ENCODE data around the gene YIPF6.
"Not testable (repeated sequence)": the region's sequence is repeated elsewhere in the genome, so short reads cannot be mapped to it uniquely, and the experiment has no call there.

Gene YIPF6, protein sequence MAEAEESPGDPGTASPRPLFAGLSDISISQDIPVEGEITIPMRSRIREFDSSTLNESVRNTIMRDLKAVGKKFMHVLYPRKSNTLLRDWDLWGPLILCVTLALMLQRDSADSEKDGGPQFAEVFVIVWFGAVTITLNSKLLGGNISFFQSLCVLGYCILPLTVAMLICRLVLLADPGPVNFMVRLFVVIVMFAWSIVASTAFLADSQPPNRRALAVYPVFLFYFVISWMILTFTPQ

DNA sequence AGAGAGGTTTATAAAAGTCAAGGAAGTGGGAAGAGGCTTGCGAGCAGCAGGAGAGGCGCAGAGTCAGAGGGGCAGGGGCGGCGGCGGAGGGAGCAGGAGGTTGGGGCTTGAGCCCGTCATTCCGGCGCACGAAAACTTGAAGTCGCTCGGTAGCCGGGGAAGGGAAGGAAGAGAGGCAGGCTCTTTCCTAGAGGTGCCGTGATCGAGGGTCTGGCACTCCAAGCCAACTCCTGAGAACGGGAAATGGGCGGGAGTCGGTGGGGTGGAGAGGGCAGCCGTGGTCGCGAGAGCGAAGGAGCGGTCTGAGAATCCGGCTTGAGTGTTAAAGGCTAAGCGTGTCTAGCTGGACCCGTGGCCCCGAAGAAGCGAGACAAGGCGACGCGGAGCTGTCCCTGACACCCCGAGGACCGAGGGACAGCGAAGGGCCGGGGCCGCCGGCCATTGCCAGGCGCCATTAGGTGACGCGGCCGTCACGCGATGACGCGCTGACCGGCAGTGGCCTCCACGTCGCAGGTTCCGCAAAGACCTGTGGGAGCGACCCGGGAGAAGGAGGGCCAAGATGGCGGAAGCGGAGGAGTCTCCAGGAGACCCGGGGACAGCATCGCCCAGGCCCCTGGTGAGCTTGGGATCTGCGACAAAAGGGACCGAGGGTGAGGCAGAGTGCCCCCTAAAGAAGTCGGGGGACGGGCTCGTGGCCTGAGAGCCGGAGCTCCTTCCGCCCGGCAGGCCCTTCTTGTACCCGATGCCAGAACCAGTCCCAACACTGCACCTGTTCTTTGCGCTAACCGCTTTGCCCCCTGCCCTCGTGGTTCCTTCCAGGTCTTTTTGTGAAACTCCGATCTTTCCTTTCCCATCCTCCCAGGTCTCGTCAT lies at the start of gene YIPF6:
YIPF6 (plus strand) TSS at position 544 of the 872 bp plus-strand sequence; CDS start at position 560, 16 bp downstream.
- peak; percentile 74 for DNase-seq

DNA sequence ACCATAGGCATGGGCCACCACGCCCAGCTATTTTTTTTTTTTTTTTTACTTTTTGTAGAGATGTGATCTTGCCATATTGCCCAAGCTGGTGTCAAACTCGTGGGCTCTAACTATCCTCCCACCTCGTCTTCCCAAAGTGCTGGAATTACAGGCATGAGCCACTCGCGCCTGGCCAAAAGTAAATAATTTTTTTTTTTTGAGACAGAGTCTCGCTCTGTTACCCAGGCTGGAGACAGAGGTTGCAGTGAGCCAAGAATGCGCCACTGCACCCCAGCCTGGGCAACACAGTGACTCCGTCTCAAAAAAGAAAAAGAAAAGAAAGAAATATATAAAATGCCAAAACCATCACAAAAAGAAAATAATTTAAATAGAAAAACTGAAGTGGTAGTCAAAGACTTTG lies 47.1 kb upstream of the YIPF6 start:
- DNase-seq, result no peak

DNA sequence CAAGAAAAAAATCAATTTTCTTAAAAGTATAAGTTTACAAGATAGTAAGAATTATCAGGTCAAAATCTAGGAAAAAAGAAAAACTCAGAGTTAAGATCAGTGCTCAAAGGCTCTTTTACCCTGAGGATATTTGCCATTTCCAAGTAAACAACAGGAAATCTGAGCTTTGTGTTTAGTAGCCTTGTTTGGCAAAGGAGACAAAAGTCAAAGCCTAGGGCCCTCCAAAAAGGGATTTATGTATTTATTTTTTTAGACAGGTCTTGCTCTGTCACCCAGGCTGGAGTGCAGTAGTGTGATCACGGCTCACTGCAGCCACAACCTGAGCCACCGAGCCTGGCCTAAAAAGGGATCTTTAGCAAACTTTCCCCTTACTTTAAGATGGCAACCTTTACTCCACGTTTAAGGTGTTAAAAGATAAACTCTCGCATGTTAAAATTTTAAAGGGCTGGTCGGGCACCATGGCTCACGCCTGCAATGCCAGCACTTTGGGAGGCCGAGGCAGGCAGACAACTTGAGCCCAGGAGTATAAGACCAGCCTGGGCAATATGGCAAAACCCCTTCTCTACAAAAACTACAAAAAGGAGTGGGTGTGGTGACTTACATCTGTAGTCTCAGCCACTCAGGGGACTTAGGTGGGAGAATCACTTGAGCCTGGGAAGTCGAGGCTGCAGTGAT lies 44.2 kb upstream of the YIPF6 start:
- DNase-seq, result no peak

DNA sequence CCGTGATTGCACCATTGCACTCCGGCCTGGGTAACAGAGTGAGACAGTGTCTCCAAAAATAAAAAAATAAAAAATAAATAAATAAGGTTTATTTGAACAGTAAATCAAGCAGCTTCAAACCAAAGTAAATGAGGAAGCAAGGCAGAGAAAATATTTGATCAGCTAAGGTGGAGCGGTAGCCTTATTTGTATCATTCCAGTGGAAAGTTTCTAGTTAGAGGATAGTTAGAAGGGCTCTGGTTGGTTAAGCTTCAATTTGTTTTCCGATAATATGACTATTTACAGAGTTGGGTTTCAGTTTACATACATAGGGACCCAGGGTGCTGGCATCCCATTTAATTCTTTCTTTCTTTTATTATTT lies 43.7 kb upstream of the YIPF6 start:
- DNase-seq, result no peak

DNA sequence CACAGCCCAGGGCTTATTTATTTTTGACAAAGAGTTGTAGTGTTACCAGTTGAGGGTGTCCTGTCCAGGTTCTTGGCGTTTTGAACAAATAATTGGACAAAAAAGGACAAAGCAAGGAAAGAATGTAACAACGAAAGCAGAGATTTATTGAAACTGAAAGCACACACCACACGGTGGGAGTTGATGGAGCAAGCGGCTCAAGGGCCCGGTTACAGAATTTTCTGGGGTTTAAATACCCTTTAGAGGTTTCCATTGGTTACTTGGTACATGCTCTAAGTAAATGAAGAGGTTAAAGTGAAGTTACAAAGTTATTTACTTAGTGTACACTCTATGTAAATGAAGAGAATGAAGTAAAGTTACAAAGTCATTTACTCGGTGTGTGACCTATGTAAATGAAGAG lies 37.8 kb upstream of the YIPF6 start:
- DNase-seq, result no peak

DNA sequence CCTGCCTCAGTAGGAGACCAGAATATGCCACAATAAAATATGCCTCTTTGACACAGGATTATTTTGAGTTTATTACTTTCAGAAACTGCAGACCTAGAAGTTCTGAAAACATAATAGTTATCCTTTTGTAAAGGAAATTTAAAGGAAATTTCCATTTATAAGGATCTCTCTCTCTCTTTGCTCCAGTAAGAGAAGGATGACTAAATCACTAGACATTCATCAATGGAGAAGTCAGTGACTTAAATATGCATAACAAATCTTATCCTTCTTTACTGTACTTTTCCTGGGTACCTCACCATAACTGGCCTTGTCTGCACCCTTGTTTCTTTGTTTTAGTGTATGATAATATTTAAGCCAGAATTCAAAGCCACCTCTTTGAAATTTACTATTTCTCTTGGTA lies 37.3 kb upstream of the YIPF6 start:
- DNase-seq, result no peak

DNA sequence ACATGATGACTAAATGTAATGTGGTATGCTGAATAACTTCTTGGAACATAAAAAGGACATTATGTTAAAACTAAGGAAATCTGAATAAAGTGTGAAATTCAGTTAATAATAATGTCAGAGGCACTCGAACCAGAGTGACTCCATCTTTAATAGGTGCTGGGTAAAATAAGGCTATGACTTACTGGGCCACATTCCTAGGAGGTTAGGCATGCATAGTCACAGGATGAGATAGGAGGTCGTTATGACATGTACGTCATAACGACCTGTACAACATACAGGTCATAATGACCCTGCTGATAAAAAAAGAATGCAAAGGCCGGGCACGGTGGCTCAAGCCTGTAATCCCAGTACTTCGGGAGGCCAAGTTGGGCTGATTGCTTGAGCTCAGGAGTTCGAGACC lies 36.7 kb upstream of the YIPF6 start:
- DNase-seq, result no peak

DNA sequence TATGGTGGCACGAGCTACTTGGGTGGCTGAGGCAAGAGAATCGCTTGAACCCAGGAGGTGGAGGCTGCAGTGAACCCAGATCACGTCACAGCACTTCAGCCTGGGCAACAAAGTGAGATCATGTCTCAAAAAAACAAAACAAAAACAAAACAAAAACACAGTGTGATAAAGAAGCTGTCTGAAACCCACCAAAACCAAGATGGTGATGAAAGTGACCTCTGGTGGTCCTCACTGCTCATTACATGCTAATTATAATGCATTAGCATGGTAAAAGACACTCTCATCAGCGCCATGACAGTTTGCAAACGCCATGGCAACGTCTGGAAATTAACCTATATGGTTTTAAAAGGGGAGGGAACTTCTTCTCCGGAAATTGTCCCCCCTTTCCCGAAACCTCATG lies 36.2 kb upstream of the YIPF6 start:
- peak; percentile 79 for DNase-seq

DNA sequence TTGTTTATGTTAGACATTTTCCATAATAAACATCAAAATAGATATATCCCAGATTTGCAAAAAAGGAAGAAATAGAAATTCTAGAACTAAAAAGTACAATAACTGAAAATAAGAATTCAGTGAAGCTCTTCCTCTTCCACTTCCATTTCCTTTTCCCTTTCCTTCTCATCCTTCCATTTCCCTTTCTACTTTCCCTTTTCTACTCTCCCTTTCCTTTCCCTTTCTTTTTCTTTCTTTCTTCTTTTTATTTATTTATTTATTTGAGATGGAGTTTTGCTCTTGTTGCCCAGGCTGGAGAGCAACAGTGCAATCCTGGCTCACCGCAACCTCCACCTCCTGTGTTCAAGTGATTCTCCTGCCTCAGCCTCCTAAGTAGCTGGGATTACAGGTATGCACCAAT lies 35.0 kb upstream of the YIPF6 start:
- no peak for DNase-seq

DNA sequence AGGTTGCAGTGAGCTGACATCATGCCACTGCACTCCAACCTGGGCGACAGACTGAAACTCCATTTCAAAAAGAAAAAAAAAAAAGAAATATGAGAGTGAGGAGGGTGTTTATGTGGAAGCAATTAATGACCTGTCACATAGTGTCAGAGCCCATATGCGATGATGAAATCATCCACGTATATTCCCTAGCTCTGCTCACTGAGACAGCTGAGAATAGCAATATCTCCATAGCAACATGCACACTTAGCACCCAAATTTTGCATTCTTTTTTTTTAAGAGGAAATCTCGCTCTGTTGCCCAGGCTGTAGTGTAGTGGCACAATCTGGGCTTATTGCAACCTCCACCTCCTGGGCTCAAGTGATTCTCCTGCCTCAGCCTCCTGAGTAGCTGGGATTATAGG lies 34.1 kb upstream of the YIPF6 start:
- no peak for DNase-seq

DNA sequence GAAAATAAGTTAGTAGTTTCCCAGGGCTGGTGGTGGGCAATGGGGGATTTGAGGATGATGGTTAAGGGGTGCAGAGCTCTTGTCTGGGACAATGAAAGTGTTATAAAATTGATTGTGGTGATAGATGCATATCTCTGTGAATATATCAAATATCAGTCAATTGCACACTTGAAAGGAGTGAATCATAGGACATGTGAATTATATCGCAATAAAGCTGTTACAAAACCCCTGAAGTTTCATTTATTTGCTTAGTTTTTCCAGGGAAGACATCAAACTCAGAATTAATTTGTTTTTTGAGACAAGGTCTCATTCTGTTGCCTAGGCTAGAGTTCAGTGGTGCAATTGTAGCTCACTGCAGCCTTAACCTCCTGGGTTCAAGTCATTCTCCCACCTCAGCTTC lies 17.9 kb upstream of the YIPF6 start:
- no peak for DNase-seq

DNA sequence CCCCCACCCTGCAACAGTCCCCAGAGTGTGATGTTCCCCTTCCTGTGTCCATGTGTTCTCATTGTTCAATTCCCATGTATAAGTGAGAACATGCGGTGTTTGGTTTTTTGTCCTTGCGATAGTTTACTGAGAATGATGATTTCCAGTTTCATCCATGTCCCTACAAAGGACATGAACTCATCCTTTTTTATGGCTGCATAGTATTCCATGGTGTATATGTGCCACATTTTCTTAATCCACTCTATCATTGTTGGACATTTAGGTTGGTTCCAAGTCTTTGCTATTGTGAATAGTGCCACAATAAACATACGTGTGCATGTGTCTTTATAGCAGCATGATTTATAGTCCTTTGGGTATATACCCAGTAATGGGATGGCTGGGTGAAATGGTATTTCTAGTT lies 12.7 kb upstream of the YIPF6 start:
- not testable (repeated sequence) for DNase-seq

DNA sequence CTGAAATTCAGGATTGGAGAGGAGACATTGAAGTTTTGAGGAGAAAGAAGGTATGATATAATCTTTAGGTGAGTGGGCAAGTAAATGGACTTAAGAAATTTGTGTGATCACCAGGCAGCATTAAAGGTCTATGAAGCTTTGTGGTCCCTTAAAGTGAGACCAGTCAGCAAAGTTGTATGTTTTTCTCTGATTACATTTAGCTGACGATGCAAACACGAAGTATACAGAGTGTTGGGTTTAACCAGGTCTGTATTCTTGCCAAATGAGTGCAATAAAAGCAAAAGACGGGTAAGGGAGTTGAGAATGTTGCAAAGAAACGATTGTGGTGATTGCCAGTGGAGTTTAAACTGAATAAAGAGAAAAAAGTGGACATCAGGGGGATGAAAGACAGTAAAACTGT lies 11.6 kb upstream of the YIPF6 start:
- DNase-seq, result no peak

DNA sequence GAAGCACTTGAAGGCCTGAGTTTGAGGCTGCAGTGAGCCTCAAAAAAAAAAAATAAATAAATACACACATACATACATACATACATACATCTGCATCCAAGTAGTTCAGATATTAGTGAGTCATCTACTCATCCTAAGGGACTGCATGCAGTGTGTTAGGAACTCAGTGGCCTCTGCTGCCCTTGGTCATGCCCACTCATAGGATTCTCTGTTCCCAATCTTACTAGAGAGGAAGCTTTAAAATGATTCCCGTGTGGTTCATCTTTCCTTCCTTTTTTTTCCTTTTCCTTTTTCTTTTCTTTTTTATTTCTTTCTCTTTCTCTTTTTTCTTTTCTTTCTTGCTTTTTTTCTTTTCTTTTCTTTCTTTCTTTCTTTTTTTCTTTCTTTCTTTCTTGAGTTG lies 10.9 kb upstream of the YIPF6 start:
- no peak for DNase-seq

DNA sequence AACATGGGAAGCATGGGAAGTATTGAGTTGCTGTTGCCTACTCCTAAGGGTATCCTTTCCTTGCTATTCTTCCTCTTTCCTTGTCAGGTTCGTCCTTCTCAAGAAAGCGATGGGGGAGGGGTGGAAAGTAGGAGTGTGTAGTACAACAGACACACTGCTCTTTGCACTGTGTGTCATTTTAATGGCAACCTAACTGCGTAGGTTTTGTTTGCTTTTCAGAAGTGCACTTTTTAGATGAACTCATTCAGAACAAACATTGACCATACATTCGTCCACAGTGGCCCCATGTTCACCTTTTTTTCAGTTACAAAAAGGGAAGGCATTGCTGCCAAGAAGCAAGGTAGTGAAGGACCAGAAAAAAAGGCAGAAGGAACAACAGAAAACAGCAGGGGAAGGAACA lies 10.2 kb upstream of the YIPF6 start:
- DNase-seq, result no peak

DNA sequence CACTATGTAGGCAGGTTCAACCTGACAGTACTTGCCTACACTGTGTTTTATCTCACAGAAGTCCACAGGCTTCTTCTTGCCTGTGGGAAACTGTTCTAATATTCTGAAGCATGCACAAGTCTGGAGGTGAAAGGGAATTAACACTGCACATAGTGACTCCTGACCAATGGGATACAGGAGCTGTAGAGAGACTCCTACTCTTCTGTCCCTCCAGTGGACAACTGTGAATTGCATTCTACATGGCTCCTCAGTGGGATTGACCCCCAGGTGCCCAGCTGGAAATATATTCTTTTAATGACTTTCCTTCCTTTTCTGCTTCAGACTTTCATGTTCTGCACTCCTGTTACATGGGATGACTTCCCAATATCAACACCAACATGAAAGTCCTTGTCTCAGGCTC lies 8.2 kb upstream of the YIPF6 start:
- peak; percentile 42 for DNase-seq

DNA sequence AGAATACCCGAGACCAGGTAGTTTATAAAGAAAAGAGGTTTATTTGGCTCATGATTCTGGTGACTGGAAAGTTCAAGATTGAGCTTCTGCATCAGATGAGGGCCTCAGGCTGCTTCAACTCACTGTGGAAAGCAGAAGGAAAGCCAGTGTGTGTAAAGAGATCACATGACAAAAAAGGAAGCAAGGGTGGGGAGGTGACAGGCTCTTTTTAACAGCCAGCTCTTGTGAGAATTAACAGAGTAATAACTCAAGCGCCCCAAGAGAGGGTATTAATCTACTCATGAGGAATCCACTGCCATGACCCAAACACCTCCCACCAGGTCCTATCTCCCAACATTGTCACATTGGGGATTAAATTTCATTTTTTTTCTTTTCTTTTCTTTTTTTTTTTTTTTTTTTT lies 6.3 kb upstream of the YIPF6 start:
- no peak for DNase-seq

DNA sequence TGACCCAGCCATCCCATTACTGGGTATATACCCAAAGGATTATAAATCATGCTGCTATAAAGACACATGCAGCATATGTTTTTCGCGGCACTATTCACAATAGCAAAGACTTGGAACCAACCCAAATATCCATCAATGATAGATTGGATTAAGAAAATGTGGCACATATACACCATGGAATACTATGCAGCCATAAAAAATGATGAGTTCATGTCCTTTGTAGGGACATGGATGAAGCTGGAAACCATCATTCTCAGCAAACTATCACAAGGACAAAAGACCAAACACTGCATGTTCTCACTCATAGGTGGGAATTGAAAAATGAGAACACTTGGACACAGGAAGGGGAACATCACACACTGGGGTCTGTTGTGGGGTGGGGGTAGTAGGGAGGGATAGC lies 5.1 kb upstream of the YIPF6 start:
- not testable (repeated sequence) for DNase-seq

DNA sequence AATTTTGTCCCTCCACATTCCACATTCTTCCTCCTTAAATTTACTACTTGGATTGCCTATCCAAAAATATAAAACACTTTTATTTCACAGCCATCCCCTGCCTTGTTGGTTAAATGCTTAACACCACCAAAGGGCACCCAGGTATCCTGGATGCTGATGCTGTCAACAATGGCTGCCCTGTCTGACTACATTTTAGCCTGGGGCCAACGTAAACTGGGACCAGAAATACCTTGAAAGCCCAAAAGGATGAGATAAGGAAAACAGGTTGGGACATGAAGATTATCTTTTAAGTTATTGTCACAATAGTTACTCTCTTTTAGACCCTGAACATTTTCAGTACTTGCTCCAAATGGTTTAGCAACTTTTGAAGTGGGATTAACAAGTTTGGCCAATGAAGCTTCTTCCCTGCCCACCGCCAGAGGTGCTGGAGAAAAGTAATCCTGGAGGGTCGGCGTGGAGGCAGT lies 775 bp upstream of the YIPF6 start:
- DNase-seq, result peak; percentile 29

DNA sequence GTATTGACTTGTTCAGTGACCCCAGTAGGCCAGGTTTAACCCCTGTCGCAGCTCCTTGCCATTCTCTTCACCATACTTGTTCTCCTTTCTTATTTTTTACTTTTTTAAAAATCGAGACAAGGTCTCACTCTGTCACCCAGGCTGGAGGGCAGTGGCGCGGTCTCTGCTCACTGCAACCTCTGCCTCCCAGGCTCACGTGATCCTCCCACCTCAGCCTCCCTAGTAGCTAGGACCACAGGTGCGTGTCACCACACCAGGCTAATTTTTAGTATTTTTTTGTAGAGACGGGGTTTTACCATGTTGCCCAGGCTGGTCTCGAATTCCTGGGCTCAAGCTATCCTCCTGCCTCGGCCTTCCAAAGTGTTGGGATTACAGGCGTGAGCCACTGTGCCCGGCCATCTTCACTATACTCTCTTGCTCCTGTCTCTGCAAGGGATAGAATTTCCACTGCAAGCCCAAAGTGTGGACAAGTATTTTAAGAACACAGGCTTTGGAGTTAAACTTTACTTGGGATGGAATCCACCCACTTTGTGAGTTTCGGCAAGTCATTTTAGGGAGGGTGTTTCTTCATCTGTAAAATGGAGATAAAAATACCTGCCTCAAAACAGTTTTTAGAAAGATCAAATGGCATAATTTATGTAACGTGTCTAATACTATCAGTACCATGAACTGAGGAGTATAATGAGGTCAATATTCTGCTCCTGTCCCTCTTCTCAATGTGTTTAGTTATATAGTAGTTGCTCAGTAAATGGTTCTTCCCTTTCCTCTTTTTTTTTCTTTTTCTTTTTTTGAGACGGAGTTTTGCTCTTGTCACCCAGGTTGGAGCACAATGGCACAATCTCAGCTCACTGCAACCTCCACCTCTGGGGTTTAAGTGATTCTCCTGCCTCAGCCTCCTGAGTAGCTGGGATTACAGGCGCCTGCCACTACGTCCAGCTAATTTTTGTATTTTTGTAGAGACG lies 973 bp downstream of the YIPF6 start:
- DNase-seq, result peak; percentile 23

DNA sequence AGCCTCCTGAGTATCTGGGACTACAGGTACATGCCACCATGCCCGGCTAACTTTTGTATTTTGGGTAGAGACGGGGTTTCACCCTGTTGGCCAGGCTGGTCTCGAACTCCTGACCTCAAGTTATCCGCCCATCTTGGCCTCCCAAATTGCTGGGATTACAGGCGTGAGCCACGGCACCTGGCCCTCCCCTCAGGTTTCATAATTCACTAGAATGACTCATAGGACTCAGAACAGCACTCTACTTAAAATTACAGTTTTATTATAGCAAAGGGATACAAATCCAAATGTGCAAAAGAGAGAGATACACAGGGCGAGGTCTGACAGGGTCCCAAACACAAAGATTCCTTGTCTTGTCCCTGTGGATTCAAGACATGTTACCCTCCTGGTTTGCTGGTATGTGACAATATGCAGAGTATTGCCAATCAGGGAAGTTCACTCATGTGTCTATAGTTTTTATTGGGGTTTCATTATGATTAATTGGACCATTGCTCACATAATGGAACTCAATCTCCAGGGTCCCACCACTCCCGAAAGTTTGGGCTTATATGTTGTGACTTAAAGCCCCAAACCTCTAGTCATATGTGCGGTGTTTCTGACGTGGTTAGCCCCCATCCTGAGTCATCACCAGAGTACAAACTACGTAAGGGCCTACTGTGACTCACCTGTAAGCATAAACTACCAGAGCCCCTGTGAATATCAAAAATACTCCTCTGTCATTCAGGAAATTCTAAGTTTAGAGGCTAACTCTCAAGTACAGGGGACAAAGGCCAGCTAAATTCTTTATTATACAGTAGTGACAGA lies 5.2 kb downstream of the YIPF6 start:
- no peak for DNase-seq

DNA sequence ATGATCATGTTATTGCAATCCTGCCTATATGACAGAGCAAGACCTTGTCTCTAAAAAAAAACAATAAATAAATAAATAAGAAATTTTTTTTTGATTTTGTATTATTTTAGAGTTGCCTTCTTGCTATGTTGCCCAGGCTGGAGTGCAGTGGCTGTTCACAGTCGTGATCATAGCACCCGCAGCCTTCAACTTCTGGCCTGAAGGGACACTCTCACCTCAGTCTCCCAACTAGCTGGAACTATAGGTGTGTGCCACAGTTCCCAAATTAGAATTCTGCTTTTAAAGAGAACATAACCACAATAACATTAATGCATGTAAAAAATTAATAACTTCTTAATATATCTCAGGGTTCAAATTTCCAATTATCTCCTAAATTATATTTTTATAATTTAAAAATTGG lies 7.8 kb downstream of the YIPF6 start:
- DNase-seq, result no peak

Data from hematopoietic multipotent progenitor cell treated with erythropoietin and hydrocortisone succinate and interleukin-3 and kit ligand, for 8 days (in vitro differentiated cells).